ENCODE measurements around the gene CCDC171. TPM values are rescaled to one million over a fixed set of nuclear protein-coding genes. Genes with fewer than 3 reads are reported as not detected.

Gene CCDC171
- total RNA-seq, 1 donor = 5.8 TPM

- Histone ChIP-seq H4K20me1 (ENCODE audit: insufficient read depth, low read length) (no peaks in the 10 kb centered on the region), H2AFZ (ENCODE audit: low read length) (no peak overlapping the region)
Observed at GRCh38 chr9:15846611-15847010, 293.8 kb downstream of the CCDC171 start.

GRCh38 chr9:15849871-15850270 lies 297.0 kb downstream of the CCDC171 start:
- Histone ChIP-seq H3K4me1 (ENCODE audit: insufficient read depth, low read length) (no peaks in the 10 kb centered on the region), H3K79me2 (ENCODE audit: insufficient read depth, low read length) (no peaks in the 10 kb centered on the region), H3K9me3 (ENCODE audit: low read depth, low read length) (no peaks in the 10 kb centered on the region), H4K20me1 (ENCODE audit: insufficient read depth, low read length) (no peaks in the 10 kb centered on the region), H3K4me3 (ENCODE audit: insufficient read depth, low read length) (no peak overlapping the region), H3K27ac (ENCODE audit: low read depth, low read length) (no peak overlapping the region), H3K27me3 (ENCODE audit: insufficient read depth, low read length) (no peaks in the 10 kb centered on the region), H3K36me3 (ENCODE audit: insufficient read depth, low read length) (no peaks in the 10 kb centered on the region), H3K4me2 (ENCODE audit: insufficient read depth, low read length) (no peak overlapping the region), H2AFZ (ENCODE audit: low read length) (no peak overlapping the region)
- TF ChIP-seq CTCF (IDR thresholded peaks at IDR 0.05; ENCODE audit: extremely low read depth, low read depth, low read length) = no peak
- DNase-seq (ENCODE audit: insufficient read length, low spot score, missing footprints) = no peak

More at GRCh38 chr9:15846611-15847010, 293.8 kb downstream of the CCDC171 start:
- Histone ChIP-seq H3K27me3 (ENCODE audit: insufficient read depth, low read length) (no peaks in the 10 kb centered on the region), H3K4me1 (ENCODE audit: insufficient read depth, low read length) (no peaks in the 10 kb centered on the region), H3K36me3 (ENCODE audit: insufficient read depth, low read length) (no peaks in the 10 kb centered on the region), H3K4me3 (ENCODE audit: insufficient read depth, low read length) (no peak overlapping the region), H3K9me3 (ENCODE audit: low read depth, low read length) (no peaks in the 10 kb centered on the region), H3K27ac (ENCODE audit: low read depth, low read length) (no peak overlapping the region), H3K79me2 (ENCODE audit: insufficient read depth, low read length) (no peaks in the 10 kb centered on the region), H3K4me2 (ENCODE audit: insufficient read depth, low read length) (no peak overlapping the region)
- TF ChIP-seq CTCF (IDR thresholded peaks at IDR 0.05; ENCODE audit: extremely low read depth, low read depth, low read length) = no peak
- no peak for DNase-seq (ENCODE audit: insufficient read length, low spot score, missing footprints)

- Histone ChIP-seq H4K20me1 (ENCODE audit: insufficient read depth, low read length) (no peaks in the 10 kb centered on the region), H3K79me2 (ENCODE audit: insufficient read depth, low read length) (no peaks in the 10 kb centered on the region), H3K36me3 (ENCODE audit: insufficient read depth, low read length) (no peaks in the 10 kb centered on the region), H2AFZ (ENCODE audit: low read length) (no peak overlapping the region), H3K9me3 (ENCODE audit: low read depth, low read length) (no peaks in the 10 kb centered on the region), H3K4me3 (ENCODE audit: insufficient read depth, low read length) (no peak overlapping the region), H3K4me1 (ENCODE audit: insufficient read depth, low read length) (peaks cover 4% of the 10 kb centered on the region), H3K27me3 (ENCODE audit: insufficient read depth, low read length) (no peaks in the 10 kb centered on the region), H3K27ac (ENCODE audit: low read depth, low read length) (no peak overlapping the region), H3K4me2 (ENCODE audit: insufficient read depth, low read length) (no peak overlapping the region)
- no peak for DNase-seq (ENCODE audit: insufficient read length, low spot score, missing footprints)
- no peak for TF ChIP-seq CTCF (IDR thresholded peaks at IDR 0.05; ENCODE audit: extremely low read depth, low read depth, low read length)
Observed at GRCh38 chr9:15851766-15852165, 298.9 kb downstream of the CCDC171 start.

GRCh38 chr9:15856591-15856990 lies 303.7 kb downstream of the CCDC171 start:
- DNase-seq (ENCODE audit: insufficient read length, low spot score, missing footprints) = no peak
- Histone ChIP-seq H3K36me3 (ENCODE audit: insufficient read depth, low read length) (no peaks in the 10 kb centered on the region), H3K4me3 (ENCODE audit: insufficient read depth, low read length) (no peak overlapping the region), H4K20me1 (ENCODE audit: insufficient read depth, low read length) (no peaks in the 10 kb centered on the region), H3K4me2 (ENCODE audit: insufficient read depth, low read length) (no peak overlapping the region), H3K9me3 (ENCODE audit: low read depth, low read length) (no peaks in the 10 kb centered on the region), H3K79me2 (ENCODE audit: insufficient read depth, low read length) (no peaks in the 10 kb centered on the region), H3K27ac (ENCODE audit: low read depth, low read length) (peak overlapping the region; percentile 63), H3K4me1 (ENCODE audit: insufficient read depth, low read length) (peaks cover 4% of the 10 kb centered on the region), H2AFZ (ENCODE audit: low read length) (peak overlapping the region; percentile 16), H3K27me3 (ENCODE audit: insufficient read depth, low read length) (no peaks in the 10 kb centered on the region)
- no peak for TF ChIP-seq CTCF (IDR thresholded peaks at IDR 0.05; ENCODE audit: extremely low read depth, low read depth, low read length)

Data from osteoblast (primary cell).